CD4-positive, alpha-beta memory T cell (primary cell): ENCODE results near the gene BMAL1. TPM values are rescaled to one million over a fixed set of nuclear protein-coding genes. Genes with fewer than 3 reads are reported as not detected.
"Not testable (repeated sequence)": the region's sequence is repeated elsewhere in the genome, so short reads cannot be mapped to it uniquely, and the experiment has no call there.

Experiments used
- CTCF ChIA-PET: fragments of 350-600 bp; sonication (Branson Sonifier 250); formaldehyde crosslinking; loops from one replicate; lab custom pipeline; 2021; ENCODE audit warnings: inconsistent platforms; ENCODE audit not compliant: partially characterized antibody; lab: Charles Lee
- POLR2A ChIA-PET: fragments of 350-600 bp; sonication (Branson Sonifier 250); formaldehyde crosslinking; loops from one replicate; lab custom pipeline; 2021; ENCODE audit not compliant: partially characterized antibody; lab: Charles Lee
- DNase-seq, 5 donors: peaks; one replicate each; pipeline versions ENCODE4 v3.0.0 to v3.0.0-alpha.2; 2020 to 2022; ENCODE audit warnings: mixed read lengths in 1 of 5
- H3K27ac ChIP-seq: one replicate; pipeline ENCODE4 v1.7.0; 2013; ENCODE audit warnings: low read depth, low read length
- H3K27me3 ChIP-seq: 2 replicates; pipeline ENCODE4 v1.7.0; 2013; ENCODE audit warnings: mild to moderate bottlenecking, low read length, moderate library complexity; ENCODE audit not compliant: insufficient read depth
- H3K36me3 ChIP-seq: 2 replicates; pipeline ENCODE4 v1.7.0; 2013; ENCODE audit warnings: mild to moderate bottlenecking, low read length, moderate library complexity; ENCODE audit not compliant: insufficient read depth
- H3K4me1 ChIP-seq: 2 replicates; pipeline ENCODE4 v1.7.0; 2013; ENCODE audit warnings: mild to moderate bottlenecking, low read length, moderate library complexity; ENCODE audit not compliant: insufficient read depth
- H3K4me3 ChIP-seq, 2 donors: one replicate each; pipeline ENCODE4 v1.7.0; 2013; ENCODE audit warnings: low read length in 2 of 2, mild to moderate bottlenecking in 1 of 2
- H3K9me3 ChIP-seq, 2 donors: one replicate each; pipeline ENCODE4 v1.7.0; 2013; ENCODE audit warnings: low read length in 2 of 2, control low read depth in 1 of 2; ENCODE audit not compliant: control insufficient read depth in 1 of 2
- H3K27ac Mint-ChIP-seq, 7 donors: one replicate each; pipeline ENCODE4 v1.8.0; 2020 to 2021; ENCODE audit warnings: mixed read lengths in 7 of 7, mild to moderate bottlenecking in 6 of 7, inconsistent platforms in 3 of 7, moderate library complexity in 3 of 7
- H3K27me3 Mint-ChIP-seq, 2 donors: one replicate each; pipeline ENCODE4 v1.8.0; 2020 to 2021; ENCODE audit warnings: mixed read lengths in 2 of 2
- H3K36me3 Mint-ChIP-seq, 2 donors: one replicate each; pipeline ENCODE4 v1.8.0; 2020 to 2021; ENCODE audit warnings: mixed read lengths in 2 of 2, inconsistent platforms in 1 of 2, mild to moderate bottlenecking in 1 of 2
- H3K4me1 Mint-ChIP-seq, 4 donors: one replicate each; pipeline ENCODE4 v1.8.0; 2020 to 2021; ENCODE audit warnings: mixed read lengths in 4 of 4, mild to moderate bottlenecking in 1 of 4
- H3K4me3 Mint-ChIP-seq, 8 donors: one replicate each; pipeline ENCODE4 v1.8.0; 2020 to 2021; ENCODE audit warnings: mixed read lengths in 8 of 8, mild to moderate bottlenecking in 7 of 8, moderate library complexity in 6 of 8, inconsistent platforms in 3 of 8
- H3K9me3 Mint-ChIP-seq, 8 donors: one replicate each; pipeline ENCODE4 v1.8.0; 2020 to 2021; ENCODE audit warnings: mixed read lengths in 8 of 8, mild to moderate bottlenecking in 5 of 8, inconsistent platforms in 3 of 8, moderate library complexity in 1 of 8
- intact Hi-C: fragments of 100-400 bp; cut with micrococcal nuclease; formaldehyde crosslinking; loops from one replicate; pipeline ENCODE4 v1.15.1; 2023
- polyA plus RNA-seq, 2 donors: library from polyadenylated mRNA; unstranded; fragments of 300-500 nt; fragmentation: Illumina TruSeq; gene quantifications; one replicate each; pipeline ENCODE4 v1.2.3, GENCODE V29; 2021
- total RNA-seq, 2 experiments: library from RNA; stranded (reverse); gene quantifications; one replicate each; pipeline ENCODE4 v1.2.3, GENCODE V29; 2021

BMAL1 gene
- total and polyA plus RNA-seq, 4 experiments from 2014 or later: 18.8 to 112 (median 69.9) TPM

GRCh38 chr11:13388741-13389140, 111.2 kb downstream of the BMAL1 start:
- Mint-ChIP-seq H3K36me3 (peaks cover 38 to 66% of the 10 kb centered on the region in 2 donors), H3K9me3 (no peaks in the 10 kb centered on the region), H3K27ac (peak overlapping the region in 5 of 7 donors; percentile 39 to 71 (median 55)), H3K4me3 (no peak overlapping the region), H3K27me3 (no peaks in the 10 kb centered on the region), H3K4me1 (peaks cover 0 to 1% (median 0%) of the 10 kb centered on the region in 4 donors)
- DNase-seq: no peak
- ChIA-PET POLR2A (interaction anchor here (0.6 kb wide), 1 partner anchor 14 kb away, joined by 3 read pairs; no protein-coding TSS in a partner anchor), CTCF (interaction anchor here (1.2 kb wide), 1 partner anchor 45 kb away, joined by 3 read pairs; no protein-coding TSS in a partner anchor)
- H3K4me3 ChIP-seq: no peak overlapping the region
- peaks cover 38% of the 10 kb centered on the region for H3K36me3 ChIP-seq
- no peaks in the 10 kb centered on the region for H3K9me3 ChIP-seq
- intact Hi-C loops: no loop called here
- H3K27me3 ChIP-seq: no peaks in the 10 kb centered on the region
- no peak overlapping the region for H3K27ac ChIP-seq
- H3K4me1 ChIP-seq: no peaks in the 10 kb centered on the region

DNA sequence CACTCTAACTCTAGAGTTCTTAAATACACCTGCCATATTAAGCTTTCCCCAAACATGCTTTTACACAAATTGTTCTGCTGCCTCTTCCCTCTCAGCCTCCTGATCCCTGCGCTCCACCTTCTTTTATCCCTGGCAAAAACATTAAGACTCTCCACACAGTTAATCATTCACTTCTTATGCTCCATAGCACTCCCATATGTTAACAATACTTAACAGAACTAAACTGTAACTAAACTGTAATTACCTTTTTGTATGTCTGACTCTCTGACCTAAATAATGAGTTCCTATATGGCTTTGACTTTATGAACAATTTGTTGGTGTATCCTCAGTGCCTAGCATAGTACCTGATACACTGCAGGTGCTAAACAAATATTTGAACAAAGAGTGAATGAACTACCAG, 113.6 kb downstream of the BMAL1 start:
- Mint-ChIP-seq H3K9me3 (peaks cover 0 to under 1% (median 0%) of the 10 kb centered on the region in 8 donors), H3K4me3 (no peak overlapping the region), H3K27ac (peak overlapping the region in 6 of 7 donors; percentile 0 to 69 (median 5)), H3K4me1 (no peaks in the 10 kb centered on the region), H3K27me3 (no peaks in the 10 kb centered on the region), H3K36me3 (peaks cover 44 to 49% of the 10 kb centered on the region in 2 donors)
- Histone ChIP-seq H3K4me3 (no peak overlapping the region), H3K27me3 (no peaks in the 10 kb centered on the region), H3K27ac (no peak overlapping the region), H3K9me3 (no peaks in the 10 kb centered on the region), H3K4me1 (no peaks in the 10 kb centered on the region), H3K36me3 (peaks cover 25% of the 10 kb centered on the region)
- no peak for DNase-seq
- intact Hi-C loops: no loop called here
- POLR2A ChIA-PET: no interaction called here
- CTCF ChIA-PET: no interaction called here

DNA sequence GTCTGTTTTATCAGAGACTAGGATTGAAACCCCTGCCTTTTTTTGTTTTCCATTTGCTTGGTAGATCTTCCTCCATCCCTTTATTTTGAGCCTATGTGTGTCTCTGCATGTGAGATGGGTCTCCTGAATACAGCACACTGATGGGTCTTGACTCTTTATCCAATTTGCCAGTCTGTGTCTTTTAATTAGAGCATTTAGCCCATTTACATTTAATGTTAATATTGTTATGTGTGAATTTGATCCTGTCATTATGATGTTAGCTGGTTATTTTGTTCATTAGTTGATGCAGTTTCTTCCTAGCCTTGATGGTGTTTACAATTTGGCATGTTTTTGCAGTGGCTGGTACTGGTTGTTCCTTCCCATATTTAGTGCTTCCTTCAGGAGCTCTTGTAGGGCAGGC, 120.7 kb downstream of the BMAL1 start:
- H3K4me3 Mint-ChIP-seq, H3K36me3 ChIP-seq, H3K27me3 ChIP-seq, CTCF ChIA-PET, H3K4me1 Mint-ChIP-seq, intact Hi-C loops, H3K27me3 Mint-ChIP-seq, H3K9me3 ChIP-seq, H3K4me1 ChIP-seq, POLR2A ChIA-PET, H3K4me3 ChIP-seq, H3K27ac ChIP-seq, H3K9me3 Mint-ChIP-seq, DNase-seq: not testable (repeated sequence)
- Mint-ChIP-seq H3K36me3 (peaks cover 25 to 37% of the 10 kb centered on the region in 2 donors), H3K27ac (peak overlapping the region in 1 of 7 donors; percentile 68)

- no peaks in the 10 kb centered on the region for H3K9me3 ChIP-seq
- H3K36me3 ChIP-seq: peaks cover 10% of the 10 kb centered on the region
- H3K27me3 Mint-ChIP-seq: no peaks in the 10 kb centered on the region
- intact Hi-C loops: no loop called here
- H3K27me3 ChIP-seq: no peaks in the 10 kb centered on the region
- no peaks in the 10 kb centered on the region for H3K4me1 ChIP-seq
- H3K4me1 Mint-ChIP-seq: peaks cover 0 to 3% (median 0%) of the 10 kb centered on the region in 4 donors
- H3K4me3 Mint-ChIP-seq: no peak overlapping the region
- POLR2A ChIA-PET: no interaction called here
- no peak for DNase-seq
- H3K36me3 Mint-ChIP-seq: peaks cover 53 to 56% of the 10 kb centered on the region in 2 donors
- H3K27ac ChIP-seq: no peak overlapping the region
- no peak overlapping the region for H3K27ac Mint-ChIP-seq
- CTCF ChIA-PET: no interaction called here
- H3K9me3 Mint-ChIP-seq: peaks cover 0 to 4% (median 0%) of the 10 kb centered on the region in 8 donors
- no peak overlapping the region for H3K4me3 ChIP-seq
These were observed 127.6 kb downstream of the BMAL1 start for GRCh38 chr11:13405220-13405619.

- CTCF ChIA-PET: no interaction called here
These were observed 137.6 kb downstream of the BMAL1 start for GRCh38 chr11:13415201-13415600.

GRCh38 chr11:13421561-13421960, 144.0 kb downstream of the BMAL1 start:
- Histone ChIP-seq H3K27ac (no peak overlapping the region), H3K27me3 (no peaks in the 10 kb centered on the region), H3K4me1 (no peaks in the 10 kb centered on the region), H3K9me3 (no peaks in the 10 kb centered on the region), H3K36me3 (no peaks in the 10 kb centered on the region), H3K4me3 (no peak overlapping the region)
- Mint-ChIP-seq H3K9me3 (peaks cover 0 to 8% (median under 1%) of the 10 kb centered on the region in 8 donors), H3K36me3 (peaks cover 20 to 34% of the 10 kb centered on the region in 2 donors), H3K27ac (peak overlapping the region in 3 of 7 donors; percentile 38 to 76 (median 71)), H3K4me3 (no peak overlapping the region), H3K4me1 (peaks cover 20 to 34% (median 24%) of the 10 kb centered on the region in 4 donors), H3K27me3 (no peaks in the 10 kb centered on the region)
- CTCF ChIA-PET: no interaction called here
- intact Hi-C loops: no loop called here
- DNase-seq: no peak
- POLR2A ChIA-PET: no interaction called here

More at GRCh38 chr11:13415201-13415600, 137.6 kb downstream of the BMAL1 start:
- no peak overlapping the region for H3K27ac Mint-ChIP-seq
- H3K9me3 ChIP-seq: no peaks in the 10 kb centered on the region
- no peak overlapping the region for H3K27ac ChIP-seq
- H3K4me1 Mint-ChIP-seq: peaks cover 0 to 6% (median 0%) of the 10 kb centered on the region in 4 donors
- peaks cover 4% of the 10 kb centered on the region for H3K36me3 ChIP-seq
- H3K4me1 ChIP-seq: no peaks in the 10 kb centered on the region
- peaks cover 39 to 67% of the 10 kb centered on the region in 2 donors for H3K36me3 Mint-ChIP-seq
- H3K27me3 Mint-ChIP-seq: no peaks in the 10 kb centered on the region
- no peaks in the 10 kb centered on the region for H3K9me3 Mint-ChIP-seq
- POLR2A ChIA-PET: no interaction called here
- no peaks in the 10 kb centered on the region for H3K27me3 ChIP-seq
- no peak for DNase-seq
- H3K4me3 ChIP-seq: no peak overlapping the region
- H3K4me3 Mint-ChIP-seq: no peak overlapping the region
- intact Hi-C loops: no loop called here

GRCh38 chr11:13423372-13423771, 145.8 kb downstream of the BMAL1 start:
- H3K27ac Mint-ChIP-seq: no peak overlapping the region
- intact Hi-C loops: no loop called here
- POLR2A ChIA-PET: no interaction called here

More at GRCh38 chr11:13423372-13423771, 145.8 kb downstream of the BMAL1 start:
- peaks cover 27 to 30% of the 10 kb centered on the region in 2 donors for H3K36me3 Mint-ChIP-seq
- H3K36me3 ChIP-seq: no peaks in the 10 kb centered on the region
- H3K4me1 ChIP-seq: no peaks in the 10 kb centered on the region
- peaks cover 20 to 42% (median 25%) of the 10 kb centered on the region in 4 donors for H3K4me1 Mint-ChIP-seq
- no peaks in the 10 kb centered on the region for H3K9me3 ChIP-seq
- no peak overlapping the region for H3K4me3 Mint-ChIP-seq
- no peak overlapping the region for H3K4me3 ChIP-seq
- CTCF ChIA-PET: interaction anchor here (0.9 kb wide), 1 partner anchor 40 kb away, joined by 3 read pairs; the partner anchor contains the start of gene BTBD10
- H3K27me3 ChIP-seq: no peaks in the 10 kb centered on the region
- no peak overlapping the region for H3K27ac ChIP-seq
- H3K27me3 Mint-ChIP-seq: no peaks in the 10 kb centered on the region
- no peak for DNase-seq
- peaks cover 0 to 22% (median 13%) of the 10 kb centered on the region in 8 donors for H3K9me3 Mint-ChIP-seq
